HTR-8/SVneo (cell line): ENCODE measurements around the gene SBK3.

Source experiments
- DNase-seq: peaks from one replicate; pipeline ENCODE4 v3.0.0; 2011; ENCODE audit warnings: low spot score, mixed read lengths; ENCODE audit not compliant: insufficient read length
- FAIRE-seq: peaks from 2 replicates; lab custom pipeline; 2011; peaks lifted over from hg19 to GRCh38; lab: Jason Lieb, UNC

The SBK3 gene

DNA sequence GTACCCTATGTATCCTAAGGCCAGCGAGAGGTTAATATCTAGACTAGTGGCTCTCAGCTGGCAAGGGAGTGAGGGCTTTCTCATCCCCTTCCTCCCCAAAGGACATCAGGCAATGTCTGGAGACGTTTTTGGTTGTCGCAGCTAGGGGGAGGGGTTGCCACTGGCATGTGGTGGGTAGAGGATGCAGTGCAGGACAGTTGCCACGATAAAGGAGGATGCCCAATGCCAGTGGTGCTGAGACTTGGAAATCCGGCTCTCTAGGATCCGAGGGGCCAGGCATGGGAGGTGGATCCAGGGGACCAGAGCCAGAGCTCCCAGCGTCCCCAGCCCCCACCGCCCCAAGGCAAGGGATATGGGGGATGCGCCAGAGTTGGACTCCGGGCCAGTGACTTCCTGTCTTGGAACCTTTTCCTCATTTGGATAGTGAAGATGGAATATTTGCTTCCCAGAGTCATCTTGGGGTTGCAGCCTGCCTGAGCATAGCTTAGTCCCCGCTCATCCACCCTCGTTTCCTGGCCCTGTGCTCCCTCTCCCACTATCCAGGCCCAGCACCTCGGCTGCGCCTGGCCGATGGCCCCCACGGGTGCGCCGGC, 52.2 kb downstream of the SBK3 start:
- DNase-seq = no peak
- no peak for FAIRE-seq

DNA sequence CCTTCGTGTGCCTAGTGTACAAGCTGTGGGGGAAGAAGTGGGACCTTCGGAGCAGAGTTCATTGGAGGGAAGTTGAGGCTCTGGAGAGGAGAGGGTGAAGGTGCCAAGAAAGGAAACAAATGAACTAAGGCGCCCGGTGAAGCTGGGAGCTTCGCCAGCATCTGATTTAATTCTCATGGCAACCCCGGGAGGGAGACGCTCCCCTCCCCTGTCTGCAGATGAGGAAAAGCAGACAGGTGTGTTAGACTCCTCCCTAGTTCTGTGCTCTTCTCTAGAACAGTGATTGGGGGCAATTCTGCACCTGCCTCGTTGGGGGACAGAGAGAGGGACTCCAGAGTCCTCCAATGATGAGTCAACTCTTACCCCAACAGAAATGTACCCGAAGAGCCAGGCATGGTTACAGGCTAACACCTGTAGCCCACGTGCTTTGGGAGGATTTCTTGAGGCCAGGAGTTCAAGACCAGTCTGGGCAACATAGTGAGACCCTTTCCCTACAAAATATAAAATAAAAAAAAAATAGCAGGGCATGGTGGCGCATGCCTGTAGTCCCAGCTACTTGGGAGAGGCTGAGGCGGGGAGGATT, 52.9 kb downstream of the SBK3 start:
- no peak for DNase-seq
- no peak for FAIRE-seq

DNA sequence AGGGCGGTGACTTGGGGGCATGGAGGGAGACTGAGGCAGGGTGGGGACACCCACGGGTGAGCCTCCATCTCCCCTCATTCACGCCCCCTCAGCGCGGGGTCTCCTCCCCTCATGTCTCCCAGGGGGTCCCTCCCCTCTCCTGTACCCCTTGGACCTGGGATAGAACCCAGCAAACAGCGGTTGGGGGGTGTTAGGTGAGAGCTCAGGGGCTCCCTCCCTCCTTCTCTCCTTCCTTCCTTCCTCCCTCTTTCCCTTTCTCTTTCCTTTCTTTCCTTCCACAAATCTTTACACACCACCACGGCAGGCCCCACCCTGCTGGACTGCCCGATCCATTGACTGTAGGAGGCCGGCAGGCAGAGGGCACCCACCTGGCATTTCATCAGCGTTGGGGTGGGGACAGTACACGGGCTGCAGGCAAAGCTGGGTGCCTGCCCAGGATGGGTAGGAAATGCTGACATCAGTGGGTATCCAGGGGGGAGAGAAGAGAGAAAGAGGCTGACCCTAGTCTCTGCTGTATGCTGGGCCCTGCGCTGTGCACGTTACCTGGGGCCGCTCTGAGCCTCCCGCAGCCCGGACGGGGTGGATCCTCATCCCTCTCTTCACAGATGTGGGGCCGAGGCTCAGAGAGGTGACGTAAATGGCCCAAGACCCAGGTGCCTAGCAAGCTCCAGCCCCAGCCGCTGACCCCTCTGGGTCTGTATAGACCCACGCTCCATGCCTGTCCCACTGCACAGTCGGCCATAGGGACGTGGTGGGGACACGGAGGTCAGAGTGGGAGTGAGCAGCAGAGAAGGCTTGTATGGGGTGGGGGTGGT, 53.6 kb downstream of the SBK3 start:
- FAIRE-seq (no peak), DNase-seq (no peak)
